Activated CD4-positive, alpha-beta T cell treated with anti-CD3 and anti-CD28 coated beads, Interleukin-2, amount 10 ng/mL, durations not matched to agents 7 days and 5 days (primary cell): ENCODE data around the gene AMER2. TPM values are rescaled to one million over a fixed set of nuclear protein-coding genes. Genes with fewer than 3 reads are reported as not detected.

Experiments
- CTCF ChIA-PET: fragments of 350-600 bp; sonication (Branson Sonifier 250); formaldehyde crosslinking; loops from one replicate; lab custom pipeline; 2021; ENCODE audit warnings: antibody characterized with exemption; lab: Charles Lee
- POLR2A ChIA-PET: fragments of 350-600 bp; sonication (Branson Sonifier 250); formaldehyde crosslinking; loops from one replicate; lab custom pipeline; 2021; ENCODE audit warnings: antibody characterized with exemption; lab: Charles Lee
- DNase-seq: peaks from one replicate; pipeline ENCODE4 v3.0.0-alpha.2; 2020
- H3K27ac Mint-ChIP-seq: one replicate; pipeline ENCODE4 v1.8.0; 2021; ENCODE audit warnings: mild to moderate bottlenecking, moderate library complexity, mixed read lengths
- H3K27me3 Mint-ChIP-seq: one replicate; pipeline ENCODE4 v1.8.0; 2021; ENCODE audit warnings: mixed read lengths
- H3K36me3 Mint-ChIP-seq: one replicate; pipeline ENCODE4 v1.8.0; 2021; ENCODE audit warnings: low read depth, mixed read lengths
- H3K4me1 Mint-ChIP-seq: one replicate; pipeline ENCODE4 v1.8.0; 2021; ENCODE audit warnings: mixed read lengths
- H3K4me3 Mint-ChIP-seq: one replicate; pipeline ENCODE4 v1.8.0; 2021; ENCODE audit warnings: mild to moderate bottlenecking, moderate library complexity, mixed read lengths
- H3K9me3 Mint-ChIP-seq: one replicate; pipeline ENCODE4 v1.8.0; 2021; ENCODE audit warnings: mixed read lengths
- total RNA-seq, 2 experiments: library from RNA; stranded (reverse); gene quantifications; one replicate each; pipeline ENCODE4 v1.2.3, GENCODE V29; 2021

The AMER2 gene
- total RNA-seq, 2 experiments from 2014 or later: not detected

- H3K4me1 Mint-ChIP-seq: no peaks in the 10 kb centered on the region
- no peak overlapping the region for H3K27ac Mint-ChIP-seq
- no peak for DNase-seq
- peaks cover 34% of the 10 kb centered on the region for H3K27me3 Mint-ChIP-seq
- ChIA-PET POLR2A (no interaction called here), CTCF (interaction anchor here (1.5 kb wide), 1 partner anchor 21 kb away, joined by 3 read pairs; no protein-coding TSS in a partner anchor)
- no peaks in the 10 kb centered on the region for H3K9me3 Mint-ChIP-seq
- no peak overlapping the region for H3K4me3 Mint-ChIP-seq
- no peaks in the 10 kb centered on the region for H3K36me3 Mint-ChIP-seq
Measured at GRCh38 chr13:25132751-25133390, 39.2 kb downstream of the AMER2 start.

- H3K27me3 Mint-ChIP-seq: peaks cover 32% of the 10 kb centered on the region
- no peak overlapping the region for H3K27ac Mint-ChIP-seq
- no peaks in the 10 kb centered on the region for H3K4me1 Mint-ChIP-seq
- CTCF ChIA-PET: no interaction called here
- POLR2A ChIA-PET: no interaction called here
- DNase-seq: no peak
- H3K4me3 Mint-ChIP-seq: no peak overlapping the region
- H3K9me3 Mint-ChIP-seq: peaks cover under 1% of the 10 kb centered on the region
- no peaks in the 10 kb centered on the region for H3K36me3 Mint-ChIP-seq
Measured at GRCh38 chr13:25131881-25132420, 40.1 kb downstream of the AMER2 start.

- ChIA-PET POLR2A (no interaction called here), CTCF (interaction anchor here (0.6 to 0.8 kb wide), 2 partner anchors 15 to 82 kb away, joined by 3 to 4 read pairs; no protein-coding TSS in a partner anchor)
- Mint-ChIP-seq H3K4me1 (no peaks in the 10 kb centered on the region), H3K9me3 (peaks cover 5% of the 10 kb centered on the region), H3K27me3 (peaks cover 33% of the 10 kb centered on the region), H3K36me3 (no peaks in the 10 kb centered on the region), H3K4me3 (no peak overlapping the region), H3K27ac (no peak overlapping the region)
- no peak for DNase-seq
Measured at GRCh38 chr13:25130944-25131343, 41.1 kb downstream of the AMER2 start.

- H3K4me3 Mint-ChIP-seq: no peak overlapping the region
- no peaks in the 10 kb centered on the region for H3K4me1 Mint-ChIP-seq
- POLR2A ChIA-PET: no interaction called here
- DNase-seq: no peak
- peaks cover 26% of the 10 kb centered on the region for H3K27me3 Mint-ChIP-seq
- CTCF ChIA-PET: no interaction called here
- no peak overlapping the region for H3K27ac Mint-ChIP-seq
- H3K9me3 Mint-ChIP-seq: no peaks in the 10 kb centered on the region
- H3K36me3 Mint-ChIP-seq: no peaks in the 10 kb centered on the region
Measured at GRCh38 chr13:25118378-25118905, 53.6 kb downstream of the AMER2 start.

GRCh38 chr13:25117312-25117711 is 54.8 kb downstream of the AMER2 start:
- H3K36me3 Mint-ChIP-seq: no peaks in the 10 kb centered on the region
- H3K4me1 Mint-ChIP-seq: no peaks in the 10 kb centered on the region
- ChIA-PET CTCF (no interaction called here), POLR2A (no interaction called here)
- no peak overlapping the region for H3K27ac Mint-ChIP-seq
- H3K27me3 Mint-ChIP-seq: peaks cover 25% of the 10 kb centered on the region
- H3K4me3 Mint-ChIP-seq: no peak overlapping the region
- DNase-seq: no peak
- H3K9me3 Mint-ChIP-seq: no peaks in the 10 kb centered on the region

GRCh38 chr13:25116044-25116443 is 56.0 kb downstream of the AMER2 start:
- ChIA-PET CTCF (no interaction called here), POLR2A (no interaction called here)
- no peaks in the 10 kb centered on the region for H3K36me3 Mint-ChIP-seq
- H3K27me3 Mint-ChIP-seq: peaks cover 27% of the 10 kb centered on the region
- no peak for DNase-seq
- no peak overlapping the region for H3K27ac Mint-ChIP-seq
- no peaks in the 10 kb centered on the region for H3K4me1 Mint-ChIP-seq
- no peaks in the 10 kb centered on the region for H3K9me3 Mint-ChIP-seq
- H3K4me3 Mint-ChIP-seq: no peak overlapping the region

- H3K27me3 Mint-ChIP-seq: peaks cover 23% of the 10 kb centered on the region
- no peak overlapping the region for H3K4me3 Mint-ChIP-seq
- POLR2A ChIA-PET: no interaction called here
Measured at GRCh38 chr13:25114220-25114619, 57.9 kb downstream of the AMER2 start.

GRCh38 chr13:25112695-25113255 is 59.3 kb downstream of the AMER2 start:
- Mint-ChIP-seq H3K27me3 (peaks cover 15% of the 10 kb centered on the region), H3K4me3 (no peak overlapping the region), H3K27ac (no peak overlapping the region), H3K36me3 (no peaks in the 10 kb centered on the region), H3K9me3 (no peaks in the 10 kb centered on the region), H3K4me1 (no peaks in the 10 kb centered on the region)
- ChIA-PET CTCF (interaction anchor here (1.1 kb wide), 1 partner anchor 107 kb away, joined by 3 read pairs; no protein-coding TSS in a partner anchor), POLR2A (no interaction called here)
- no peak for DNase-seq

More at GRCh38 chr13:25114220-25114619, 57.9 kb downstream of the AMER2 start:
- CTCF ChIA-PET: no interaction called here
- H3K36me3 Mint-ChIP-seq: no peaks in the 10 kb centered on the region
- DNase-seq: peak; percentile 70
- H3K27ac Mint-ChIP-seq: no peak overlapping the region
- no peaks in the 10 kb centered on the region for H3K4me1 Mint-ChIP-seq
- no peaks in the 10 kb centered on the region for H3K9me3 Mint-ChIP-seq

Other genes starting within 250 kb of the AMER2 start
- under 1 TPM; 0.40 to 0.58 TPM for gene PABPC3, start 76.2 kb downstream of the AMER2 start, total RNA-seq
- 10 to 100 TPM; 20.9 to 21.1 TPM for gene MTMR6, start 115.2 kb upstream of the AMER2 start, total RNA-seq
- gene NUP58, start 129.3 kb upstream of the AMER2 start, total RNA-seq: 10 to 100 TPM; 75.0 to 76.0 TPM
- under 1 TPM; 0.22 to 0.42 TPM for gene ATP8A2, start 199.7 kb upstream of the AMER2 start, total RNA-seq